NCI-H2171 treated with DMSO at 0.1 percent for 48 hours (cell line): ENCODE data around the gene CHST12.
"Not testable (repeated sequence)": the region's sequence is repeated elsewhere in the genome, so short reads cannot be mapped to it uniquely, and the experiment has no call there.

Experiments used
- DNase-seq: peaks from one replicate; lab custom pipeline; 2025; lab: John Stamatoyannopoulos, UW

The CHST12 gene

DNA sequence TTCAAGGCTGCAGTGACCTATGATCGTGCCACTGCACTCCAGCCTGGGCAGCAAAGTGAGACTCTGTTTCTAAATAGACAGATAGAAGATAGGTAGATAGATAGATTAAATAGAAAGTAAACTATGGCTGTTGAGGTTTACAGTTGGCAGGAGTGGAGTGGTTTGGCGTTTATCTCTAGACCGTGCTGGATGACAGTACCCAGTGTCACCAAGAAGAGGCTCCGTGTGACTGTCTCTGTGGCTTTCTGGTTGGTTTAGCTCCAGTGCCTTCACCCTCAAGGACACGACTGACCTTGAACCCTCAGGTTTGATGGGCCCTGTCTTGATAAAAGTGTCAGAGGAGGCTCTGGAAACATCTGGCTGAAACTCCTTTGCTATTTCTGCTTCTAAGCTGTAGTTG is 31.7 kb downstream of the CHST12 start:
- no peak for DNase-seq

DNA sequence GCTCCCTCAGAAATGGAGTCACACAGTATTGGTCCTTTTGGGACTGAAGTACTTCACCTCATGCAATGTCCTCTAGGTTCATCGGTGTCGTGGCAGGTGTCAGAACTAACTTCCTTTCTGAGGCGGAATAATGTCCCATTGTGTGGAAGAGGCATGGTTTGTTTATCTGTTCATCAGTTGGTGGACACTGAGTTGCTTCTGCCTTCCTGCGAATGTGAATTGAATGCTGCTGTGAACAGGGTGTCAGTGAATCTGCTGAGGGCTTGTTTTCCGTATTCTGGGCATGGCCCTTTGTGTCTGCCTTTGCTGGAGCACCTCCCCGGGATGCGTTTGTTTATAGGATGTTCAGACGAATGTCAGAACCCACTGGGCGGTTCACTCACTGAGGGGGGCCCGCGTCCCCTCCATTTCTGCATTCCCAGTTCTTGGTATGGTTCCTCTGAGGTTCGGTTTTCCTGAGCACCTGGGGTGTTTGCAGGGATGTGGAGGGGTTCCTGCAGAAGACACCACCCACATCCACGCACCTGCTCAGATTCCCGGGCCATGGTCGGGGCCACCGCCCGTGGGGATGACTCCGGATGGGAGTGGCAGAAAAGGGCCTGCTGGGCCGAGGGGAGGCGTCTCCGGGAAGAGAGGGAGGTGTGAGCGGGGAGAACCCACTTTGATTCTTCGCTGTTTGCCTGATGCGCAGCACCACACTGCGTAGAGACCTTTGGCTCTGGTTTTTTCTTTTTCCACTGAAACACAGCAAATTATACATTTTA is 33.1 kb downstream of the CHST12 start:
- no peak for DNase-seq

DNA sequence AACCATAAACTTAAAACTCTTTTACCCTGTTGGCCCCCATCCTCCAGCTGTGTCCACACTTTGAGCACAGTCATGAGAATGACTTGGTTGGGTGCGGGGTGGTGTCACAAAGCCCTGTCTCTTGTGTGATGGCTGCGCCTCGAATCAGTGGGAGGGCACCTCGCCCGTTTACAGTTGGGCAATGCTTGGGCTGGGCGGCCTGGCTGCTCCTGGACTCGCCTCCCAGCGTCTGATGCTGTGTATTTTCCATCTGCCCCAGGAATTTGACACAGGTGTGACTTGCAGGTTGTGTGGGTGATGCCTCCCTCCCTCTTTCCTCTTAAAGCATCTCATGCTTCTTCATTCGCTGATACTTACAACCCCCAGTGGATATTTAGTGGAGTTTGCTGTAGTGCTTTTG is 33.7 kb downstream of the CHST12 start:
- no peak for DNase-seq

DNA sequence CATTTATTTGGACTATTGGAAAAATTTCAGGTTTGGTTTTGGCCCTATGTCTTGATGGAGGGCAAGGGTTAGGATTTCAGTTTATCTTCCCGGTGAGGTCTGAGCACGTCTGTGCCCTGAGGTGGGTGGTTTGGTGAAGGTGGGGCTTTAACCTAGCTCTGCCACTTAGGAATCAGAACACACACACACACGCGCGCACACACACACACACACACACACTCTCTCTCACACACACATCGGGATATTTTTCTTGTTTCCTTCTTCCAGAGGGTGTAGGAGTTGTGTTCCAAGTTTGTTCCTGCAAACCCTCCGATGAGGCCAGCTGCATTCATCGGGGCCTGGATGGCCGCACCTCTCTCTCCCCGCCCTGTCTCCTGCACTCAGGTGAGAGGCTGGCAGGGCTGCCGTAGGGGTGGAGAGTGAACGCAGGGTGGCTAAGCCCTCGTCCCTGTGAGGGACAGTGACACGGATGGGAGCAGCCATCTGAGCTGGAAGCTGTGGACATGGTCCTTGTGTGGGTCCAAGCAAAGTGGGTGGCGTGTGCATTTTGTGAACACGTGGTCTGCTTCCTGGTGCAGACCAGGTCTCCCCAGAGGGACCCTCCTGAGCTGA is 34.2 kb downstream of the CHST12 start:
- DNase-seq = no peak

DNA sequence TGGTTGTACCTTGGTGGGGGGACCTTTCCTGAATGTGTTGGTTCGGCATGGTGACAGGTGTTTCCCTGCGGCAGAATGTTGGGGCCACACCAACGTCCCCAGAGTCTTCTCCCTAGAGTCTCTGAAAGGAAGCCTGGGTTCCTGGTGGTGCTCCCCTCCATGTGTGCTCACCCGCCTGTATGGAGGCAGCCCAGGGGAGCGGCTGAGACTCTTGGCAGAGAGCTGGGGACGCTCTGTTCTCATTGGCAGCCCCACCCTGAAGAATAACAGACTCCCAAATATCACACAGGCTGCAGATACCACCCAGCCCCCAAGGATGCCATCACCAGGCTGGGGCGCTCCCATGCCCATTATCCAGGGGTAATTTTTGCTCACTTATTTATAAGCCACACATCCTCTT is 34.8 kb downstream of the CHST12 start:
- no peak for DNase-seq

DNA sequence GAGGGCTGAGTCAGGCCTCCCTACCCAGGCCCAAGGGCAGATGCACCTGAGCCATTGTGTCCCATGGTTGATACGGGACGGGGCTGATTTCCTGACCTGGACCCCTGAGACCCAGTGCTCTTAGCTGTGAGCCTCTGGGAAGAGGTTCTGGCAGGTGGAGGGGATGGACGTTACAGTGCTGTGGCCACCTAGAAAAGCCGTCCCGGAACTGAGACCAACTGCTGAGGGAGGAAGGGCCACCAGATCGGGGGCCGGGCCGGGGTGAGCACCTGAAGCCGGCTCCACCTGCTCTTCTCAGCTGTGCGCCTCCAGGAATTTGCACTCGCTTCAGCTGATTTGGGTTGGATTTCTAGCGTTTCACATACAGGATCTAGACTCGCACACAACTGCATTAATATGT is 35.4 kb downstream of the CHST12 start:
- DNase-seq = no peak

DNA sequence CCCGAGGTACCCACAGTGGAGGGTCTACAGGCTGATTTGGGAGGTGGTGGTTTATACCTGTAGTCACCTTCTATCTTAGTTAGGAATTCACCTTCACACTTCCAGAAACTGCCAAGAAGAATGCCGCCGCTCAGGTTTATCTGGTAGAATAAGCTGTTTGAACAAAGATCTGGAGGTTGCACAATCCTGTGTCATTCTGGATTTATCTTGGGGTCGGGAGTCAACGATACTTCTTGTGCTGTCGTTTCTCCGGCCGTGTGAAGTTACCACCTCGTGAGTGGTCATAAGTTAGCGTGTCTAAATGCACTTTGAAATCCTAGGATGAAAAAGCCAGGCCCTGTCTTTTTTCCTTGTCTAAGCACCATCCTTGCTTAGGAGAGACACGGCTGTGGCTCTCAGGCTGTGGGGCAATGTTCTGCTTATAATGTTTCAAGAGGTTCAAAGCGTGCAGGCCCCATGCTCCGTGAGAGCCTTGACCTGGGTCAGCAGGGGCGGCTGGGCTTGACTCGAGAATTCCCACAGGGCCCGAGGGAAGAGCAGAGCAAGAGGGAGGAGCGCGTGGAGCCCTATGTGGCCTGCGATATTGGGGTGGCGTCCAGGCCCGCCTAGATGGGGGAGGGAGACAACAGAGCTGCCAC is 37.3 kb downstream of the CHST12 start:
- DNase-seq = no peak

DNA sequence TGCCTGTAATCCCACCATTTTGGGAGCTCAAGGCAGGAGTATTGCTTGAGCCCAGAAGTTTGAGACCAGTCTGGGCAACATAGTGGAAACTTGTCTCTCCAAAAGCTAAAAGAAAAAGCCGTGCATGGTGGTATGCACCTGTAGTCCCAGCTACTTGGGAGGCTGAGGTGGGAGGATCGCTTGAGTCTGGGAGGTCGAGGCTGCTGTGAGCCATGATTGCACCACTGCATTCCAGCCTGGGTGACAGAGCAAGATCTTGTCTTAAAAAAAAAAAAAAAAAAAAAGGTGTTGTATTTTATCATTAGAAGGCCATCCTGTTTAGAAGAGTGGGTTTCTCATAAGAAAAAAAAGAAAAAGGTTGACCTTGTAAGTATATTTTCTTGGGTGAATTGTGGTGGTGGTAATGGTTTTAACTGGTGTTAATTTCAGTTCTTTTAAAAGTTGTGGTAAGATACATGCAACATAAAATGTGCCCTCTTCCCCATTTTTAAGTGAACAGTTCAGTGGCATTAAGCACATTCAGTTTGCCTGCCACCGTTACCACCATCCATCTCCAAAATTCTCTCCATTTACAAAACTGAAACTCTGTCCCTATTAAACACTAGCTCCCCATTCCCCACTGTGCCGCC is 38.1 kb downstream of the CHST12 start:
- DNase-seq = no peak

DNA sequence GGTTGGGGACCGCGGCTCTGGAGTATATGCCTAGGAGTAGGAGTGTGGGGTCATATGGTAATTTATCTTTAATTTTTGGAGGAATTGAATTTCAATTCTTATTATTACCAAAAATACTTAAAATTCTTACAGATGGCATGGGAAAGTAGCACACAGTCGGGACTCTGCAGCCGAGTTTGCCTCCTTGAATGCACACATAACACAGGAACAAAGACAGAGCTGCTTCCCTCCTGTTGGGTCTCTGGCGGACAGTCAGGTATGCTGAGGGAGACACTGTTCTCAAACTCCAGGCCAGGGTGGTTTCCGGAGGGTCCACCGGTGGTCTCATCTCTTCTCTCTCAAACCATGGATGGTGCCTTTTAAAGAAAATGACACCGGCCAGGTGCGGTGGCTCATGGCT is 40.1 kb downstream of the CHST12 start:
- no peak for DNase-seq

DNA sequence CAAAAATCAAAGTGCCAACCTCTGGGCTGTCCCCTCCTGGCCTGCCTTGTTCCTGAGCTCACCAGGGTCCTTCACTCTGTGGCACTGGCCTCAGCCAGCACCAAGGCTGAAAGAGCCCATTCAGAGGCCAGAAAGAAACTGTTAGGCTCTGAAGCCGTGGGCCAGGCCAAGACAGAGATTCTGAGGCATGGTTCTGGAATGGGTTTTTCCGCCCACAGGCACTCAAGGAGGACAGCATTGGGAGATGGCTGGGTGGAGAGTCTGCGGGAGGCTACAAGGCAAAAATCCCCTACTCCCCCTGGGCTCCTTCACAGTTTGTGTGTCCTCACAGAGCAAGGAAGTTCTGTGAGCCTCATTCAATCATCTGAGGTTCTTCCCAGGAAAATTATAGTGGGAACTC is 41.1 kb downstream of the CHST12 start:
- DNase-seq = no peak

DNA sequence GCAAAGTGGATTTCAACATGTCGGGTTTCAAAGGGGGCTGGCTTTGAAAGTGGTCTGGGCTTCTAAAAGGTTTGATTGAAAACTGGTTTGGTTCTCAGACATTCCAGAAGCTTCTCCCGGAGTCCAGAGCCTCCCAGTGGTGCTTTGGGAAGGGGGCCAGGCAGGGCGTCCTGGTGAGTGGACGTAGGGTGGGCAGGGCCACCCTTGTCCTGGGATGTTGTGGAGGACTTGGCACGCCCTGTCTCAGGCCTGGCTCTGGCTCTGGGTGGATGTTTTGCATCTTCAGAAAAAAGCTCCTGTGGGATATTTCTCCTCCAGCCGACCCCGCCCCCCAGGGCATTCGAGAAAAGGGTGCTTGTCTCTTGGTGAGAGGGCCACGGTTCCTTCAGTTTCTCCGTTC is 41.6 kb downstream of the CHST12 start:
- DNase-seq = no peak

DNA sequence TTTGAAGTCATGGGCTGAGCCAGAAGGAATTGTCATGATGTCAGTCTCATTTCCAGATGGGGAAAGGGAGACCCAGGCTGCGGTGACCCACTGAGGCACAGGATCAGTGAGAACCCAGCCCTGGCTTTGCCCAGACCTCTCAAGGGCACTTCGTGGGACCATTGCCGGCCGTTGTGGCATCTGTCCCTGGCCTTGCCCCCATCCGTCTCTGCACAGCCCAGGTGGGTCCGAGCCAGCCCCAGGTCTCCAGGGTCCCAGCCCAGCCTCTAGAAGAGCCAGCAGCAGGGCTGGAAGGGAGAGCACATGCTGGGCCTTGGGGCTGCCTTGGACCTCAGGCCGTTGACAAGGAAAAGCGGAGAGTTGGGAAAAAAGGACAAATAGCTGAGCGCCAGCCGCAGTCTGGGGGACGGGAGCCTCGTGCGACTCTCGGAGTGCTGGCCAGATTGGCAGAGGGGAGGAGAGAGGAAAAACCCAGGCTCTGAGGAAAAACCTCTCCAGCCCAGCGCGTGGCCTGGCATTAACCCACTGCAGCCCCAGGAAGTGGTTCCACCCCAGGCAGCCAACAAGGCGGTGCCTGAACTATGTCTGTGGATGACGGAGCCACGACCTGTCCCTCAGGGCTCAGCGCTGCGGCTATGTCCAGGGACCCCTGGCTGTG is 42.6 kb downstream of the CHST12 start:
- DNase-seq = no peak

DNA sequence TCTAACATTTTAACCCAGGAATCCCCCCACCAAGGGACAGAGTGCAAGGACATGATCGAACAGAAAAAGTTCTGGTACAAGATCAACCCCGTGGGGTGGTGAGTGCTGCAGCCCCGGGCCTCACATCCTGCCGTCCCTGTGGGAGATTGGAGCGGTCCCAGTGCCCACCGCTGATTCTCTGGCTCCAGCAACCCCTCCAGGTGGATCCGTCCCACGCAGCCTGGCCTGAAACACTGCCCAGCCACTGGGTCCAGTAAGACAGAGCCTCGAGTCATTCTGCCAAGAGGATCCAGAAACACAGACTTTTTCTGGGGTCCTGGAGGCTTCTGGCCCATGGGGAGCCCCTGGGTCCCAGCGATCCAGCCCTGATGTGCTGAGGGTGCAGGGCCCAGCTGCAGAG is 43.3 kb downstream of the CHST12 start:
- DNase-seq = no peak

DNA sequence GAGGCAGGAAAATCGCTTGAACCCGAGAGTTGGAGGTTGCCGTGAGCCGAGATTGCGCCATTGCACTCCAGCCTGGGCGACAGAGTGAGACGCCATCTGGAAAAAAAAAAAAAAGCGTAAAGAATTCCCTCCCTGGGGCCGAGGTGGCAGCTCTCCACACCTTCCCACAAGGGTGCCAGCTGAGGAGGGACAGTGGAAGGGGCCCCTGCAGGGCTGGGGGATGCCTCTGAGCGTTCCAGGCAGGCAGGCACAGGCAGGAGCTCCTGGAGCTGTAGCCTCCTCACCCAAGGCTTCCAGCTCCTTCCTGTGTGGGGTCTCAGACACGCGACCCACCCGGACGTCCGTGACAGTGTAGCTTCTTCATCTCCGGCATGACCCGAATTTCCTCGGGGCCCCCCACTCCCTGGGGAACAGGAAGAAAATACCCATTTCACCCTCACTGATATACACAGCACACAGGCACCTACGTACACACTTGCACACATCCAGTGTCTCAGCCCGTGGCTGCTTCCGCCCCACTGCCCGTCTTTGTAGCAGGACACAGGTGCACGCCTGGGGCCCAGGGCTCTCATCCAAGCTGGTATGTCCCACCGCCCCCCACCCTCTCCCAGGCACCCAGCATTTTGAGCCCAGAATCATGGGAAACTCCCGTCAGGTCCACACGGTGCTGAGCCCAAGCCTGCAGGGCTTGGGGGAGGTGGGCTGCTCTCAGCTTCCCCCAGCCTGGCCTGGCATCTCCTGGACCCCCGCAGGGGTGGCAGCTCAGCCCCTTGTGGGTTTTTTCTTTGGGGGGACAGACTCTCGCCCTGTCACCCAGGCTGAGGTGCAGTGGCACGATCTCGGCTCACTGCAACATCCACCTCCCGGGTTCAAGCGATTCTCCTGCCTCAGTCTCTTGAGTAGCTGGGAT is 47.0 kb downstream of the CHST12 start:
- peak; percentile 77 for DNase-seq

DNA sequence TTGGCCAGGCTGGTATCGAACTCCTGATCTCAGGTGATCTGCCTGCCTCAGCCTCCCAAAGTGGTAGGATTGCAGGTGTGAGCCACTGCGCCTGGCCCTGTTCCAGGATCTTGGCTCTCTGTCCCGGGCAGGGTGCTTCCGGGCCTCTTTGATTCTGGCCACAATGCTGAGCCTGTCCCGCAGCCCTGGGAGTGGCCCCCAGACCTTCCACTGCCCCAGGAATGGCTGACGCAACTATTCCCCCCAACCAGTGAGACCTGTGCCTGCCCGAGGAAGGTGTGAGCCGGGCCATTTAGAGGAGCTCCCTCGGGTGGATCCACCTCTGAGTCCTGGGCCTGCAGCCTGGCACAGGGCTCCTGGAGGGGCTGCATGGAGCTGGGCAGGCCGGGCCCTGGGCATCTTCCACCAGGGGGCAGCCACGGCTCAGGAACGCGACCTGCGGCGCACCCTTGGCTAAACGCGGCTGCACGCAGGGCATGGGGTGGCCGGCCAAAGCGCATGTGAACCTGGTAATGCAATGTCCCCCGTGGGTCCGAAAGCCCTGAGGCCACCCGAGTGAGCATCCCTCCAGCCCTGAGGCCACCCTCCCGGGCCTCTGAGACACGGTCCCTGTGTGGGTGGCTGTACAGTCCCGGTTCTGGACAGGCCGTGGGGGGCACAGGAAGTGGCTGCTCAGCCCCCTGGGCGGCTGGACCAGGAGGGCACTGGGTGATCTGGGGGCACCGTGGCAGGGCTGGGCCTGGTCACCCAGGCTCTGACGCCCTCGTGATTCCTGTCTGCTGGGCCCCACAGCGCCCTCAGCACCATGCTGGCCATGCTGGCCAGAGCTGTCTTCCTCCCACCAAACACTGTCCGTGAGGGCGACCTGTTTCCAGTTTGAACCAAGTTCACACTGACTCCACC is 48.0 kb downstream of the CHST12 start:
- peak; percentile 54 for DNase-seq

DNA sequence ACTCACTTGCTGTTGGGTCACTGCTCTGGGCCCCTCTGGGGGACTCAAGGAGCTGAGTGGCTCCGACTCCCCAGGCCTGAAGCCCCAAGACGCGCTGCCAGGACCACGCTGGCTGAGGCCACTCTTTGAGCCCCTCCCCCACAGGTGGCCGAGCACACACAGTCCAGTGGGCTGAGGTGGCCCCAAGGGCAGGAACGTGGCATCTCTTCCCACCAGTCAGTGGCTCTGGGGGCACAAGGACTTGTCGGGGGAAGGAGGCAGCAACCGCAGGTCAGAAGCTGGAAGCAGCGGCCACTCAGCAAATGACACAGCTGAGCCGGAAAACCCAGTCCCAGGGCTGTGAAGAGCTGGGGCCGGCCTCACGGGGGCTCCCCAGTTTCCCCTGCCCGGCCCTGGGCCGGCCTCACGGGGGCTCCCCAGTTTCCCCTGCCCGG is 48.7 kb downstream of the CHST12 start:
- DNase-seq = no peak

DNA sequence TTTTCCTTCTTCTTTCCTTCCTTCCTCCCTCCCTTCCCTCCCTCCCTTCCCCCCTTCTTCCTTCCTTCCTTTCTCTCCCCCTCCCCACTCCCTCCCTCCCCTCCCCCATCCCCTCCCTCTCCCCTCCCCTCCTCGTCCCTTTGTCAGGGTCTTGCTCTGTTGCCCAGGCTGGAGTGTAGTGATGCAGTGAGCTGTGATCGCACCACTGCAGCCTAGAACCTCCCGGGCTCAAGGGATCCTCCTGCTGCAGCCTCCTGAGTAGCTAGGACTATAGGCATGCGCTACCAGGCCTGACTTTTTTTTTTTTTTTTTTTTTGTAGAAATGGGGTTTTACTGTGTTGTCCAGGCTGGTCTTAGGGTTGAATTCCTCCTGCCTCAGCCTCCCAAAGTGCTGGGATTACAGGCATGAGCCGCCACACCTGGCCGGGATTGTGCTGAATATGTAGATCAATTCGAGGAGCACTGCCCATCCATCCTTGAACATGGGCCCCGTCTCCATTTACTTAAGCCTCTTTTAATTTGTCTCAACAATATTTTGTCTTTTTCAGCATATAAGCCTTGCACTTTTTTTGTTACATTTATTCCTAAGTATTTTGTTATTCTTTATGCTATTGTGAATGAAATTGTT is 49.3 kb downstream of the CHST12 start:
- DNase-seq = no peak

DNA sequence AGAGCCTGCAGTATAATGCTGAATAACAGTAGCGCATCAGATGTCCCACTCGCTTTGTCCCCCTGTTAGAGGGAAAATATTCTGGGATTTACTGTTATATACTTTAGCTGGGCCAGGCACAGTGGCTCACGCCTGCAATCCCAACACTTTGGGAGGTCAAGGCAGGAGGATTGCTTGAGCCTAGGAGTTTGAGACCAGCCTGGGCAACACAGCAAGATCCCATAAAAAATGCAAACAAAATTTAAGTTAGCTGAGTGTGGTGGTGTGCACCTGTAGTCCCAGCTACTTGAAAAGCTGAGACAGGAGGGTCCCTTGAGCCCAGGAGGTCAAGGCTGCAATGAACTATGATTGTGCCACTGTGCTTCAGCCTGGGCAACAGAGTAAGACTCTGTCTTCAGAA is 50.4 kb downstream of the CHST12 start:
- not testable (repeated sequence) for DNase-seq

DNA sequence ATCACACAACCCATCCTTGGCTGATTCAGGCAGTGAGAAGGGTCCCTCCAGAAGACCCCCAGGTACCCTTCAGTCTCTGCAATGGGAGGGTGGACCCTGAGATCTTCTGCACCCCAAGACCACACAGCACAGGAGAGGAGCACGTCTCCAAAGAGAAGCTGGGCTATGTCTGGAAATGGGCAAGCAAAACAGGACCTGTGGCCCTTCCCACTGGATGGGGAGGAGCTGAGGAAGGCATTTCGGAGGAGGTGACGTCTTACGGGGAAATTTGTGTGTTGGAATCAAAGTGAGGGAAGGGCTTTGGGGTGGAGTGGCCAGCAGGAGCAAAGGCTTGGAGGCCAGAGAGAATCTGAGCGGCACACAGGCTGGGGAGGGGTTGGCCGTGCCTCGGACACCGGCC is 56.3 kb downstream of the CHST12 start:
- no peak for DNase-seq

DNA sequence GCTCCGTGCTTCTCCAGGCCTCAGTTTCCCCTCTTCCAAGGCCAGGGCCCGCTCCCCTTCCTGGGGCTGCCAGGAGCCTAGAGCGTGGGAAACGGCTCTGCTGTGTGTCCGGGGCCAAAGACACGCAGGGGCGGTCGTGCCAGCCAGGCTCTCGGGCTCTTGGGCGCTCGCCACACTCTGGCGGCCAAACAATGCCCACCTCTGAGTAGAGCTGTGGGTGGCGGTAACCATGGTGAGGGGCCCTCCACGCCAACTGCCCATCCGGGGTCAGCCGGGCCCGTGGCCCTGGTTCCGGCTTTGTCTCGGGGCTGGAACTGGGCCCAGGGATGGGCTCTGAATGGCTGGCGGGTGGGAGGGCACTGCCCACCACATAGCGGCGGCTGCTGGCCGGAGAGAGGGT is 56.8 kb downstream of the CHST12 start:
- no peak for DNase-seq
